Stimulated activated memory B cell treated with anti-CD40 and anti-IgM and Interleukin-4, amounts not matched to agents 10 μg/mL and 1 μg/mL and 100 μg/mL, for 72 hours (primary cell): Measurements from ENCODE around the gene CCDC63.

Source experiments
- ATAC-seq: fragments of 150-1000 bp; cut with Tn5 transposase; 2 replicates; pipeline ENCODE4 v1.10.0; 2021
- H3K27ac Mint-ChIP-seq: one replicate; pipeline ENCODE4 v1.8.0; 2022; ENCODE audit warnings: mild to moderate bottlenecking, mixed read lengths
- H3K27me3 Mint-ChIP-seq: one replicate; pipeline ENCODE4 v1.8.0; 2022; ENCODE audit warnings: mixed read lengths
- H3K36me3 Mint-ChIP-seq: one replicate; pipeline ENCODE4 v1.8.0; 2022; ENCODE audit warnings: mixed read lengths
- H3K4me1 Mint-ChIP-seq: one replicate; pipeline ENCODE4 v1.8.0; 2022; ENCODE audit warnings: mixed read lengths
- H3K4me3 Mint-ChIP-seq: one replicate; pipeline ENCODE4 v1.8.0; 2022; ENCODE audit warnings: mild to moderate bottlenecking, moderate library complexity, mixed read lengths
- H3K9me3 Mint-ChIP-seq: one replicate; pipeline ENCODE4 v1.8.0; 2022; ENCODE audit warnings: mixed read lengths

The CCDC63 gene

GRCh38 chr12:110919720-110920119, 72.9 kb downstream of the CCDC63 start:
- H3K9me3 Mint-ChIP-seq = no peaks in the 10 kb centered on the region
- no peaks in the 10 kb centered on the region for H3K27me3 Mint-ChIP-seq
- no peak for ATAC-seq
- H3K4me1 Mint-ChIP-seq = peaks cover 15% of the 10 kb centered on the region
- no peak overlapping the region for H3K4me3 Mint-ChIP-seq
- H3K27ac Mint-ChIP-seq = no peak overlapping the region
- no peaks in the 10 kb centered on the region for H3K36me3 Mint-ChIP-seq

GRCh38 chr12:110920324-110920910, 73.6 kb downstream of the CCDC63 start, which contains the start of gene MYL2:
Gene MYL2, minus strand, starts transcription at chr12:110920579. Its CDS starts 50 bp downstream, at chr12:110920529.
- no peaks in the 10 kb centered on the region for H3K36me3 Mint-ChIP-seq
- H3K27ac Mint-ChIP-seq = no peak within 1 kb of the TSS
- no peaks in the 10 kb centered on the region for H3K27me3 Mint-ChIP-seq

GRCh38 chr12:110921262-110921661, 74.5 kb downstream of the CCDC63 start:
- H3K27me3 Mint-ChIP-seq = no peaks in the 10 kb centered on the region
- no peaks in the 10 kb centered on the region for H3K9me3 Mint-ChIP-seq
- no peak for ATAC-seq

More at GRCh38 chr12:110920324-110920910, 73.6 kb downstream of the CCDC63 start, which contains the start of gene MYL2:
- ATAC-seq = no peak
- Mint-ChIP-seq H3K4me3 (no peak within 1 kb of the TSS), H3K9me3 (no peaks in the 10 kb centered on the region), H3K4me1 (peaks cover 15% of the 10 kb centered on the region)

DNA sequence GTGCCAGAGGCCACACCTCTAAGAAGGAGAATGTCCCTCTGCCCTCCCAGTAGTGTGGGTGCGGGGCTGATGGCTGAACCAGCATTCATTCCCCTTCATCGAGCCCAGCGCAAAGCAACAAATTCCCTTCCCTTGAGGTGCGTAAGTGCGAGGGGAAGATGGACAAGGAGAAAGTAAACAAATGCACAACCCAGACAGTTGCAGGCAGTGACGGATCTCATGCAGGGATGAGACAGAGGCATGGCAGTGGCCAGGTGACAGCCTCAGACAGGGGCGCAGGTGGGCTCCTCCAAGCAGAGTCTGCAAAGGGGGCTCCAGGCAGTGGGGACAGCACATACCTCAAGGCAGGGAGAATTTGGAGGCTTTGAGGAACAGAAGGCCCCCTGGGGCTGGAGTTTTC, 75.9 kb downstream of the CCDC63 start:
- H3K27ac Mint-ChIP-seq = no peak overlapping the region
- no peaks in the 10 kb centered on the region for H3K9me3 Mint-ChIP-seq
- no peaks in the 10 kb centered on the region for H3K27me3 Mint-ChIP-seq
- H3K4me3 Mint-ChIP-seq = no peak overlapping the region
- peaks cover 7% of the 10 kb centered on the region for H3K4me1 Mint-ChIP-seq
- H3K36me3 Mint-ChIP-seq = no peaks in the 10 kb centered on the region
- no peak for ATAC-seq

More at GRCh38 chr12:110921262-110921661, 74.5 kb downstream of the CCDC63 start:
- H3K36me3 Mint-ChIP-seq = no peaks in the 10 kb centered on the region
- H3K4me1 Mint-ChIP-seq = peaks cover 13% of the 10 kb centered on the region
- H3K4me3 Mint-ChIP-seq = no peak overlapping the region
- no peak overlapping the region for H3K27ac Mint-ChIP-seq

DNA sequence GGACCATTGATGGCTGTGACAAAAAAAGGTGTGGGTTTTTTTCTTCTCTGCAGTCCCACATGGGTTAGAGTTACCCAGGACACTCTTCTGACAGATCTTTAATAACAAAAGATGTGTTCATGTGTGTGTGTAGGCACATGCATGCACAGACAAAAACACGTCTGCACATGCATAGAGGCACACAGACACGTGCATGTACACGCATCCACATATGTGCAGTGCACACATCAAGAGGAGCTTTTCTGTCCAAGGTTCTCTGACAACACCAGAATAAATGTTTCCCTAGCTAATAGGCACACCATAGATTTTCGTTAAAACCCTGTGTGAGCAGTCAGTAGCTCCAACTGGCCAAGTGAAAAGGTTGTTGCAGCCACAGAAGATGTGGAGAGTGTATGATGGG, 76.4 kb downstream of the CCDC63 start:
- no peak for ATAC-seq
- H3K27me3 Mint-ChIP-seq = no peaks in the 10 kb centered on the region
- H3K4me3 Mint-ChIP-seq = no peak overlapping the region
- no peak overlapping the region for H3K27ac Mint-ChIP-seq
- no peaks in the 10 kb centered on the region for H3K36me3 Mint-ChIP-seq
- peaks cover 2% of the 10 kb centered on the region for H3K4me1 Mint-ChIP-seq
- H3K9me3 Mint-ChIP-seq = no peaks in the 10 kb centered on the region

GRCh38 chr12:110923692-110924334, 77.0 kb downstream of the CCDC63 start:
- no peak overlapping the region for H3K27ac Mint-ChIP-seq
- H3K4me1 Mint-ChIP-seq = no peaks in the 10 kb centered on the region
- H3K9me3 Mint-ChIP-seq = no peaks in the 10 kb centered on the region
- H3K27me3 Mint-ChIP-seq = no peaks in the 10 kb centered on the region
- no peak overlapping the region for H3K4me3 Mint-ChIP-seq
- no peak for ATAC-seq
- no peaks in the 10 kb centered on the region for H3K36me3 Mint-ChIP-seq

- Mint-ChIP-seq H3K4me1 (no peaks in the 10 kb centered on the region), H3K9me3 (no peaks in the 10 kb centered on the region), H3K27me3 (no peaks in the 10 kb centered on the region), H3K27ac (no peak overlapping the region), H3K36me3 (no peaks in the 10 kb centered on the region), H3K4me3 (no peak overlapping the region)
- no peak for ATAC-seq
Measured at GRCh38 chr12:110927546-110927945, 80.8 kb downstream of the CCDC63 start.

- Mint-ChIP-seq H3K36me3 (no peaks in the 10 kb centered on the region), H3K4me1 (no peaks in the 10 kb centered on the region), H3K4me3 (no peak overlapping the region), H3K27ac (no peak overlapping the region), H3K9me3 (no peaks in the 10 kb centered on the region), H3K27me3 (no peaks in the 10 kb centered on the region)
- ATAC-seq = no peak
Measured at GRCh38 chr12:110928700-110929099, 81.9 kb downstream of the CCDC63 start.

DNA sequence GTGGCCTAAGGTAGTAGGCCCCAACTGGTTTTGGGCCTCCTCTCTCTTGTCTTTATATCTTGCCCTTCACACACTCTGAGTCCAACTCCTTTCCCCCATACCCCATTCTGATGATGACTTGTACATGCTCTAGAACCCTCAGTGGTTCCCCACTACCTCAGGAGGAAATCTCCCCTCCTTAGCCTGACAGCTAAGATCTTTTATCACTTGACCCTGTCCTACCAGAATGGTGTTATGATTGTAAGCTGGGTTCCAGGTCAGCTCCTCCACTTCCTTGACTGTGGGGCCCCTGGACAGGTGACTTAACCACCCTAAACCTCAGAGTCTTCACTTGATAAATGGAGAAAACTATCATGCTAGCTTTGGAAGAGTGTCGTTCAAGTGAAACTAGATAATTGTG, 83.0 kb downstream of the CCDC63 start:
- no peaks in the 10 kb centered on the region for H3K9me3 Mint-ChIP-seq
- H3K27me3 Mint-ChIP-seq = peaks cover 9% of the 10 kb centered on the region
- no peaks in the 10 kb centered on the region for H3K36me3 Mint-ChIP-seq
- H3K4me3 Mint-ChIP-seq = no peak overlapping the region
- H3K4me1 Mint-ChIP-seq = no peaks in the 10 kb centered on the region
- no peak for ATAC-seq
- H3K27ac Mint-ChIP-seq = no peak overlapping the region

DNA sequence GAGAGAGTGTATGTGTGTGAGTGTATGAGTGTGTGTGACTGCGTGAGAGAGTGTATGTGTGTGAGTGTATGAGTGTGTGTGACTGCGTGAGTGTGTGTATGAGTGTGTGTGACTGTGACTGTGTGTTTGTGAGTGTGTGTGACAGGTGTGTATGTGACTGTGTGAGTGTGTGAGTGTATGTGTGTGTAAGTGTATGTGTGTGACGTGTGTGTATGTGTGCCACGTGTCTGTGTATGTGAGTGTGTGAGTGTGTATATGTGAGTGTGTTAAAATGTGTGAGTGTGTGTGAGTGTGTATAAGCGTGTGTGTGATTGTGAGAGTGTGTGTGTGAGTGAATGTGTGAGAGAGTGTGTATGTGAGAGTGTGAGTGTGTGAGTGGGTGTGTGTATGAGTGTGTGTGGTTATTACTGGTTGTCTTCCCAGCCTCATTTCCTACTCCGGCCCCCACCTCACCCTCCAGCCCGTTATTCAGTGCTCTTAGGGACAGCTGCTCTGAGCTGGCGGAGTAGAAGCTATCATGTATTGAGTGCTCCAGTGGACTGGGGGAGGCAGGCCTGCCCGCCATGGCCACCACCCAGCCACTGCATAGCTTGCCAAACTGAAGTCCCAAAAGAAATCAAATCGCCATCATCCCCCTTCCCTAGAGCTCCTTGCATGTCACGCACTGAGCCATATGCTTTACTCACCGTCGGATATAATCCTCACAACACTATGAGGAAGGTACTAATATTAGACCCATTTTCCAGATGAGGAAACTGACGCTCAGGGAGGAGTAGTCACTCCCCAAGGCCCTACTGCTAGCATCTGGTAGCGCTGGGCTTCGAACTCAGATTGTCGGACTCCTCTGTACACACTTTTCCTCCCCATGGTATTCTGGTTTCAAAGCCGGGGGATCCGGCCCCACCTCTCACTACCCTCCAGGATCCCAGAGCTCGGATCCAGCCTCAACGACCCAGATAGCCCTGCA, 83.8 kb downstream of the CCDC63 start:
- no peak for ATAC-seq
- Mint-ChIP-seq H3K9me3 (no peaks in the 10 kb centered on the region), H3K27me3 (peaks cover 9% of the 10 kb centered on the region), H3K4me3 (no peak overlapping the region), H3K36me3 (no peaks in the 10 kb centered on the region), H3K4me1 (no peaks in the 10 kb centered on the region), H3K27ac (no peak overlapping the region)

DNA sequence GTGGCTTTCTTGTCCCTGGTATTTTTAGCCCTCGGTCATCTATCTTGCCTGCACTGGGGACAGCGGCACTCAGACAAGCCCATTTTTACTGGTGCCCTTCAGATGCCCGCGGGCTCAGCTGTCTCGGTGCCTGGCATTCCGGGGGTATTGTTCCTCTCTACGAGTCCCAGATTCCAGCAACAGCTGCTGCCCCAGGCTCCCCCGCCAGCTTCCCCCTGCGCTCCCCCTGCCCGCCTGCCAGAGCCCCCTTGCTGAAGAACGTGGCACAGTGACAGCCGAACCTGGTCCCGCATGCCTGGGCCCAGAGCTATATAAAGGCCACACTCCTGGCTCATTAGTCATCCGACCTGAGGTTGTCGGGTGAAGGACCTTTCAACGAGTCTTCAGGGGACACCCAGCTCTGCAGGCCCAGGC, 84.5 kb downstream of the CCDC63 start:
- peaks cover 12% of the 10 kb centered on the region for H3K27me3 Mint-ChIP-seq
- ATAC-seq = no peak
- H3K36me3 Mint-ChIP-seq = no peaks in the 10 kb centered on the region
- no peaks in the 10 kb centered on the region for H3K9me3 Mint-ChIP-seq
- no peaks in the 10 kb centered on the region for H3K4me1 Mint-ChIP-seq
- no peak overlapping the region for H3K27ac Mint-ChIP-seq
- H3K4me3 Mint-ChIP-seq = no peak overlapping the region

DNA sequence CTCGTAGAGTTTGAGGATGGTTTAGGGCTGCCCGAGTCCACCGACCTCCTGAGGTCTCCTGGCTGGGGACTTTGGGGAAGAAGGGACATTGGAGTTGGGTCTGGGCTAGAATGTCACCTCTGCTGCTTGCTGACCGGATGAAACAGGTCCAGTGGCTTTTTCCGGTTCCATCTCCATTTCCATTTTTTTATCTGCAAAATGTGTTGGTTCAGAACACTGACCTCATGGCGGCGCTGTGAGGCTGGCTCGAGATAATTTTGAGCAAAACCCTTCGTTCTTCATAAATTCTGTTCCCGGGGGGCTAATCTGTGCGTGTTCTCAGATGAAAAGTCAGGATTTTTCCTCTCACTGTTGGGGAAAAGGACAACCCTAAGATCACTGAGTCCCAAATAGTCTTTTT, 85.3 kb downstream of the CCDC63 start:
- Mint-ChIP-seq H3K9me3 (no peaks in the 10 kb centered on the region), H3K4me3 (no peak overlapping the region), H3K27me3 (peaks cover 19% of the 10 kb centered on the region), H3K4me1 (peaks cover 2% of the 10 kb centered on the region), H3K36me3 (no peaks in the 10 kb centered on the region), H3K27ac (no peak overlapping the region)
- ATAC-seq = no peak

DNA sequence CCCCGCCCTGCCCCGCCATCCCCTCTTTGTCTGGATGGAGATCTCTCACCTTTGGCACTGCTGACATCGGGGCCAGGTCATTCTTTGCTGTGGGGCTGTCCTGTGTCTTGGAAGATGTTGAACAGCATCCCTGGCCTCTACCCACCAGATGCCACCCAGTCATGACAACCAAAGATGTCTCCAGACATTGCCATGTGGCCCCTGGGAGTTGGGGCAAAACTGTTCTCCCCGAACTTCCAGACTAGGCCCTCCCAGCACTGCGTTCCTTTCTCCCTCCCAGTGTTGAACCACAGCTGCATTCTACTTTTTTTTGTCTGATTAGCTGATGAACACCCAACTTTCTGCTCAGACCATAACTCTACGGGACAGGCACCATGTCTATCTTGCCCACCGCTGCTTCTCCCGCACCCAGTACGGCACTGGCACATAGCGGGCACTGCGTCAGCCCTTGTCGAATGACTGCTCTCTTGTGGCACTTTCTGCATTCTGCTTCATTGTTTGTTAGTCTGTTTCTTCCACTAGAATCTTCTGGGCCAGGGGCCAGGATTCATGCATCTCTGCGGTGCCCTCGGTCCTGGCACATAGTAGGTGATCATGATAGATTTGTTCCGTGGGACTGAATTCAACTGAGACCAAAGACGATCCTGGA, 86.7 kb downstream of the CCDC63 start:
- peaks cover 26% of the 10 kb centered on the region for H3K27me3 Mint-ChIP-seq
- no peak for ATAC-seq
- H3K4me3 Mint-ChIP-seq = no peak overlapping the region
- H3K9me3 Mint-ChIP-seq = no peaks in the 10 kb centered on the region
- H3K36me3 Mint-ChIP-seq = no peaks in the 10 kb centered on the region
- no peak overlapping the region for H3K27ac Mint-ChIP-seq
- peaks cover 8% of the 10 kb centered on the region for H3K4me1 Mint-ChIP-seq

DNA sequence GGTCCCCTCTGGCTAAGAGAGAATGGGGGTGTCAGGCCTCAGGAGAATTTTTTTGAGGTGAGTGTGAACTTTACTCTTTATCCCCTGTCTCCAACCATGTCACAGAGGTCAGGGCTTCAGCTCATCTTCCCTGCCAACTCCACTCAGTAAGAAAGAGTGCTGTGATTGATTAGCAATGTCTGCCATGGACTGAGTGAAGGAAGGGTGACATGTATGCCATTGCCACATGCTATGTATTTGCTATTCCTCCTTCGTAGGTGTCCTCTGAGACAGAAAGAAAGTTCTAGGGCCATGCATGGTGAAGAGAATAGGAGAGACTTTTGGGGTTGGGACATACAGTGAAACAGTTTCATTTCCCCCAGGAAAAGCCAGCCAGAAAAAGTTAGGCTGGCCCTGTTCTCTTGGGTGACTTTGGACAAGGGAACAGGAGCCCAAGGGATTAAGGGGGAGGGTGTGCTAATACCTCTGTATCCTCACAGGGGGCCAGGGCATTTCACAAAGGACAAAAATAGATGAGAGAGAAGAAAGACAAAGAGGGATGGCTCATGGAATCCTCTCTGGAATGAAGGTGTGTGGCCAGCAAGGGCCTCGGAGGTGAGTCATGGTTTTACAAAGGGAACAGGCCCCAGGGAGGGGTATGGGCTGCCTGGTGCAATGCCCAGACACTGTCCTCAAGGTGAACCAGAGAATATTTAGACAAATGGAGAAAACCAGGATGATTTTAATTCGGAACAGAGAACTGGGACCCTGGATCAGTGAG, 87.5 kb downstream of the CCDC63 start:
- Mint-ChIP-seq H3K4me3 (no peak overlapping the region), H3K36me3 (no peaks in the 10 kb centered on the region), H3K27me3 (peaks cover 26% of the 10 kb centered on the region), H3K9me3 (no peaks in the 10 kb centered on the region), H3K27ac (no peak overlapping the region), H3K4me1 (peaks cover 8% of the 10 kb centered on the region)
- no peak for ATAC-seq
